ENCODE data around the gene SPG21.

SPG21 gene

DNA sequence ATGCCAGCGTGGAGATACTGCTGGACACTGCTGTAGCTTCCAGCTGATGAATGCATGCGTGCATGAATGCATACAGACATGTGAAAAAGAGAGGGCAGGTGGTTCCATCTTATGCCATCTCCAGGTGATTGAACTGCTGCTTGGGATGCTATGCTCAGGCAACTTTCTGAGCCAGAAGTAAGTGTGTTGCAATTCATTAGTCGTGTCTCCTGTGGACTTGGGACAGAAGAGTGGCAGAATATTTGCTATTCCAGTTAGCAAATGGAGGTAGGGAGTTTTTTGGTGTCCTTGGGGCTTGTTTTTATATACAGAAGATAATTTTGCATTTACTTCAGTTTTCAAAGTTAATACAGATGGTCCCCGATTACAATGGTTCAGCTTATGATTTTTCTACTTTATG, 44.8 kb downstream of the SPG21 start:
- Mint-ChIP-seq H3K27me3 (no peaks in the 10 kb centered on the region), H3K36me3 (ENCODE audit: insufficient read depth) (no peaks in the 10 kb centered on the region), H3K9me3 (no peaks in the 10 kb centered on the region), H3K4me3 (no peak overlapping the region), H3K27ac (peak overlapping the region in 1 of 2 donors; percentile 65), H3K4me1 (ENCODE audit: low read depth in 2 of 2) (no peaks in the 10 kb centered on the region)
- ATAC-seq (replicated peaks) (no peak), DNase-seq (no peak)

DNA sequence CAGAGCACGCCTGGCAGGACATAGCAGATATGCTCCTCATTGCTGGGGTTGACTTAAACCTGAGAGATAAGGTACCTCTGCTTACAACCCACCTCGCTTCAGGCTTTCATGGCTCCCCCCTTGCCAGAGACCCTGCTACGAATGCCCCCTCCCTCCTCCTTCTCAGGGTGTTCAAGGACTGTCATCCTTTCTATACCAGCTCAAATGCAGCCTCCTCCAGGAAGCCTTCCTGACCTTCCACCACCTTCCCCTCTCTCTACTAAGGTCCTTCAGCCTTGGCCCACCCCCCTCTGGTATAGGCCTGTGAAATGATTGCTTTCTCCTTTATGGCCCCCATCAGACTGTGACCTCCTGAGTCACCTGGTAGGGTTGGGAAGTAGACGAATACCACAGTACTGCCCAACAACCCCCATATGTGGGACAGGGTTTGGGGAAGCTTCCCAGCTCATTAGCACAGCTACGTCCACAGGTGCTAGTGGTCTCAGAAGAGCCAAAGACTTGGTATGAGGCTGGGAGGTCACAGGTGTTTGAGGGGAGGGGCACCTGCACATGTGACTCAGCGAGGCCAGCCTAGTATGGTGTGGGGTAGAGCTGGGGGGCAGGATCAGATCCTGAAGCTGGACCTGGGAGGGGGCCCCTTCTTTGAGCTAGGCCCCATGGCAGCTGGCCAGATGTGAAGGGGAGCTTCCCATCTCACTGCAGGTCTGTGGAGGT, 46.0 kb downstream of the SPG21 start:
- H3K4me1 Mint-ChIP-seq (ENCODE audit: low read depth in 2 of 2), result no peaks in the 10 kb centered on the region
- DNase-seq (no peak), ATAC-seq (replicated peaks) (no peak)
- no peaks in the 10 kb centered on the region for H3K36me3 Mint-ChIP-seq (ENCODE audit: insufficient read depth)
- no peaks in the 10 kb centered on the region for H3K9me3 Mint-ChIP-seq
- peak overlapping the region; percentile 22 to 65 for H3K27ac Mint-ChIP-seq
- no peaks in the 10 kb centered on the region for H3K27me3 Mint-ChIP-seq
- no peak overlapping the region for H3K4me3 Mint-ChIP-seq

DNA sequence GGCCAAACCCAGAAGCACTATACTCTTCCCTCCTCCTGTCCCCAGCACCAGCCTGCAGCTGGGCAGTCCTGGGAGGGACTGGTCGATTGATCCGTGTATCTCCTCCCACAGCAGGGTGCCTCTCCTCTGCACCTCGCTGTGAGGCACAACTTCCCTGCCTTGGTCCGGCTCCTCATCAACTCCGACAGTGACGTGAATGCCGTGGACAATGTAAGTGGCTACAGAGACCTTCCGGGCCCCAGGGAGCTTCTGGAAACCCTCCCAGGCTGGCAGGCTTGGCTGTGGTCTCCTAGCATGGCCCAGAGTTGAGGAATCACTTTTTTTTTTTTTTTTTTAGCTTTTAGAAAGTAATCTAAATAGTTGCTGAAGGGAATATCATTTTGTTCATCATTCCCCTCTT, 47.4 kb downstream of the SPG21 start:
- Mint-ChIP-seq H3K9me3 (no peaks in the 10 kb centered on the region), H3K4me3 (no peak overlapping the region), H3K4me1 (ENCODE audit: low read depth in 2 of 2) (no peaks in the 10 kb centered on the region), H3K36me3 (ENCODE audit: insufficient read depth) (no peaks in the 10 kb centered on the region), H3K27me3 (no peaks in the 10 kb centered on the region), H3K27ac (peak overlapping the region in 1 of 2 donors; percentile 49)
- no peak for DNase-seq
- ATAC-seq (replicated peaks), result no peak

DNA sequence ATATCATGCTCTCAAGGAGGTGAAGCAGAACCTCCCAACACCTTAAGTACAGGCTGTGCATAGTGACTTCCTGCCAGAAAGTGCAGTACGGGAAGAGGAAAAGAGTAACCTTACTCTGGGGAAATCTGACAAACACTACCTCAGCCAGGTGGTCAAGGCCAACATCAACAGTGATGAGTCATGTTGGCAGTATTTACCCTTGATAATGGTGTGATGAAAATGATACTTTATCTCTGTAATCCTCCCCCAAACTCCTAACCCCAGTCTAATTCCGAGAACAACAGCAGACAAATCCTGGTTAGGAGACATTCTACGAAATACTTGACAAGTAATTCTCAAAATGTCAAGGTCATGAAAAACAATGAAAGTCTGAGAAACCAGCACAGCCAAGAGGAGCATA, 51.5 kb downstream of the SPG21 start:
- DNase-seq, result no peak
- H3K27me3 Mint-ChIP-seq, result no peaks in the 10 kb centered on the region

DNA sequence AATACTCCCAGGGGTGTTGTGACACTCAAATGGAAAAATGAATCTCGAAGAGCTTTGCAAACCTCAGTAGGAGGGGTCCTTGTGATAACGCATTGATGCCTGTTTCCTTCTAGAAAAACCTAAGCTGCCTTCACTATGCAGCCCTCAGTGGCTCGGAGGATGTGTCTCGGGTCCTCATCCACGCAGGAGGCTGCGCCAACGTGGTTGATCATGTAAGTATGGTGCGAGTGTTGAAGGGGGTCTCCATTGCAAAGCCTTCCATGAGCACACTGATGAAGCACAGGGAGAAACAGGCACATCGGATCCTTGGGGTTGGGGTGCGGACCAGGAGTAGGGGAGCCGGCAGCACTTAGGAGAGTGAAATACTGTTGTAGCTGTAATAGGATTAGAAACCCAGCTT, 55.7 kb downstream of the SPG21 start:
- no peak for DNase-seq
- no peak for ATAC-seq (replicated peaks)
- Mint-ChIP-seq H3K9me3 (no peaks in the 10 kb centered on the region), H3K36me3 (ENCODE audit: insufficient read depth) (peaks cover 36% of the 10 kb centered on the region), H3K27ac (no peak overlapping the region), H3K4me3 (no peak overlapping the region), H3K27me3 (no peaks in the 10 kb centered on the region), H3K4me1 (ENCODE audit: low read depth in 2 of 2) (no peaks in the 10 kb centered on the region)

More for the DNA sequence above, 51.5 kb downstream of the SPG21 start:
- no peak overlapping the region for H3K27ac Mint-ChIP-seq
- no peaks in the 10 kb centered on the region for H3K9me3 Mint-ChIP-seq
- peaks cover 27% of the 10 kb centered on the region for H3K36me3 Mint-ChIP-seq (ENCODE audit: insufficient read depth)
- no peak overlapping the region for H3K4me3 Mint-ChIP-seq
- no peak for ATAC-seq (replicated peaks)
- no peaks in the 10 kb centered on the region for H3K4me1 Mint-ChIP-seq (ENCODE audit: low read depth in 2 of 2)

DNA sequence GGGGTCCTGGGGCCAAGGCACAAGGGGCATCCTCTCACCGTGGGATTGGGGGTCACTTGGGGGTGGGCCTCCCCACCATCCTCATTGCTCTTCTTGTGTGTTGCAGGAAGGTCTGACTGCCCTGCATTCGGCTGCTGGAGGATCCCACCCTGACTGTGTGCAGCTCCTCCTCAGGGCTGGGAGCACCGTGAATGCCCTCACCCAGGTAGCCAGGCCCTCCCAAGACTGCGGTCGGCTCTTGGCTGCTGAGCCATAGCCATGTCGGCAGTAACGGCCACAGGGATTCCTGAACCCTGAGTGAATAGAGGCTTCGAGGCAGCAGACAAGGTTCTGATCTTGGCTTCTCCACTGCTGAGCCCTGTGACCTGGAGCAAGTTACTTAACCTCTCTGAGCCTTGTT, 58.3 kb downstream of the SPG21 start:
- Mint-ChIP-seq H3K9me3 (no peaks in the 10 kb centered on the region), H3K36me3 (ENCODE audit: insufficient read depth) (peaks cover 35% of the 10 kb centered on the region), H3K4me3 (no peak overlapping the region), H3K4me1 (ENCODE audit: low read depth in 2 of 2) (no peaks in the 10 kb centered on the region), H3K27ac (no peak overlapping the region), H3K27me3 (no peaks in the 10 kb centered on the region)
- DNase-seq (no peak), ATAC-seq (replicated peaks) (no peak)

DNA sequence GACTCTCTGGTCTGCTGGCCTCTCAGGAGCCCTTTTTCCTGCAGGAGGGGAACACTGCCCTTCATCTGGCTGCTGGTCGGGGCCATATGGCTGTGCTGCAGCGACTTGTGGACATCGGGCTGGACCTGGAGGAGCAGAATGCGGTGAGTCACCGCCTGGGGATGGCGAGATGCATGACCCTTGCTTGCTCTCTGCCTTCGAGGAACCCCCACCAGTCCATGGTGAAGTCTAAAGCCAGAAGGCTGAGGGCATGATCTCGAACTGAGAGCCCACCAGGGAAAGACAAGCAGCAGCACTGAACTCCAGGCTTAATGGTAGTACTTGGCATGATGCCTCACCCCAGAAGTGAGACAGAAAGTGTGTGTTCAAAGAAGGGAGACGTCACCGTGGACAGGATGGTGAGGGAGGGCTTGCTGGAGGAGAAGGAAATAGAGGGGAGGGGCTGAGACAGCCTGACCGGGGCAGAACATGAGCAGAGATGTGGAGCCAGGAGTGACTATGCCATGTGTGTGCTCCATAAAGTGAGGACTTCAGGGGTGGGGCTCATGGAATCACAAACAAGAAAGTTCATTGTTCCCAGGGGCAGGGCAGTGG, 58.8 kb downstream of the SPG21 start:
- Mint-ChIP-seq H3K4me3 (no peak overlapping the region), H3K27ac (no peak overlapping the region), H3K4me1 (ENCODE audit: low read depth in 2 of 2) (no peaks in the 10 kb centered on the region), H3K36me3 (ENCODE audit: insufficient read depth) (peaks cover 33% of the 10 kb centered on the region), H3K9me3 (no peaks in the 10 kb centered on the region), H3K27me3 (no peaks in the 10 kb centered on the region)
- ATAC-seq (replicated peaks) (no peak), DNase-seq (no peak)

DNA sequence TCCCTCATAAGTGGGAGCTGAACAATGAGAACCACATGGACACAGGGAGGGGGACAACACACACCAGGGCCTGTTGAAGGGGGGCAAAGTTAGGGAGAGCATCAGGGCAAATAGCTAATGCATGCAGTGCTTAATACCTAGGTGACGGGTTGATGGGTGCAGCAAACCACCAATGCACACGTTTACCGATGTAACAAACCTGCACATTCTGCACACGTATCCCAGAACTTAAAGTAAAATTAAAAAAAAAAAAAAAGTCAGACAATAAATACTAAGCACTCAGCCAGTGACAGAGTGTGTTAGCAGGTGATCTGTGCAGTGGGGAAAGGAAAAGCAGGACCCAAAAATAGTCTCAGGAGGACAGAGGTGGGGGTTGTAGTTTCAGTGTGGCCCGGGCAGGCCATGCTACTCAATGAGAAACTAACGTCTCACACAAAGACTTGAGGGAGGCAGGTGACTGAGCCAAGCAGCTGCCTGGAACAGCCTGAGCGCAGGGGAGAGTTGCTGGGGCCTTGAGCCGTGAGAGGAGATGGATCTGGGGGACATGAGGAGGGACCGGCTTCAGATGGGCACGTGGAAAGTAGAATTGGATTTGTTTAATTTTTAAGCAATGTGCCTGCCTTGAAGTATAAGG, 59.6 kb downstream of the SPG21 start:
- Mint-ChIP-seq H3K9me3 (no peaks in the 10 kb centered on the region), H3K36me3 (ENCODE audit: insufficient read depth) (peaks cover 36% of the 10 kb centered on the region), H3K27ac (no peak overlapping the region), H3K4me1 (ENCODE audit: low read depth in 2 of 2) (peaks cover 0 to 3% of the 10 kb centered on the region in 2 donors), H3K27me3 (no peaks in the 10 kb centered on the region), H3K4me3 (no peak overlapping the region)
- ATAC-seq (replicated peaks) (no peak), DNase-seq (no peak)

DNA sequence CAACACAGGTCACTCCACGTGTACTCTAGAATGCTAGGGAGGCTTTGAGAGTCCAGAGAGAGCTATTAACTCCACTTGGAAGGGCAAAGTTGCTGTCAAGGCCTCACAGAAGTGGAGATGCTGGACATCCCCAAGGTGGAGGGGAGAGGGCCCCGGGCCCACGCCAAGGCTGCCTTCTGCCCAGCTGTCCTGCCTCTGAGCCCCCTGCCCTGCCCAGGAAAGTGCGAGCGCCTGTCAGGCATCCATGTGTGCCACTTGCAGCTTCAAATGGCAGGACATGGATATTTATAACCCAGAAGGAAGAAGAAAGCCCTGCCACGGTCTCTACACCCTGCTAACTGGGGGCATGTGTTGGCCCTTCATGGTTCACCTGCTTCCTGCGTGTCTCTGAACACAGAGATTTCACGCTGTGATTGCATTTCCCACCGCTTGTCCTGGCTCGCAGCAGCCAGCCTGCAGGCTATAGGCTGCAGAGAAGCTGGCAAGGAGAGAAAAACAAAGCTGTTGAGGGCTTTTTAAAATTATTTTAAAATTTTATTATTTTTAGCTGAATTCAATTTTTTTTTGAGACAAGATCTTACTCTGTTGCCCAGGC, 61.0 kb downstream of the SPG21 start:
- H3K4me3 Mint-ChIP-seq, result no peak overlapping the region

DNA sequence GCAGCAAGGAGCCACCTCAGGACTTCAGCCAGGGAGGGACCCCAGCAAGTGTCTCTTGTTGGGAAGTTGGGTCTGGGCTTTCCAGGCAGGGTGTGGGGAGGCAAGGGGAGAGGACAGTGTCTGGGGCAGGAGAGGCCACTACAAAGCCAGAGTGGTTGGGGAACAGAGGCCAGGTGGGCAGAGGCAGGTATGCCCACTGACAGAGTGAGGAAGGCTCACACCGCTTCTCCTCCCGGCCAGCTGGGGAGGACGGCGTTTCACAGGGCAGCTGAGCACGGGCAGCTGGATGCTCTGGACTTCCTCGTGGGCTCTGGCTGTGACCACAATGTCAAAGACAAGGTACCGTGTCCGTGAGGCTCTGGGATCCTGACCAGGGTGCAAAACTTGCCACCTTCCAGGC, 63.1 kb downstream of the SPG21 start:
- ATAC-seq (replicated peaks) (no peak), DNase-seq (no peak)
- Mint-ChIP-seq H3K4me1 (ENCODE audit: low read depth in 2 of 2) (peaks cover 0 to 3% of the 10 kb centered on the region in 2 donors), H3K27ac (no peak overlapping the region), H3K4me3 (no peak overlapping the region), H3K36me3 (ENCODE audit: insufficient read depth) (peaks cover 24% of the 10 kb centered on the region), H3K27me3 (no peaks in the 10 kb centered on the region), H3K9me3 (no peaks in the 10 kb centered on the region)

More for the DNA sequence above, 61.0 kb downstream of the SPG21 start:
- Mint-ChIP-seq H3K9me3 (no peaks in the 10 kb centered on the region), H3K4me1 (ENCODE audit: low read depth in 2 of 2) (peaks cover 0 to 3% of the 10 kb centered on the region in 2 donors), H3K36me3 (ENCODE audit: insufficient read depth) (peaks cover 25% of the 10 kb centered on the region), H3K27ac (no peak overlapping the region), H3K27me3 (no peaks in the 10 kb centered on the region)
- no peak for ATAC-seq (replicated peaks)
- DNase-seq, result no peak

DNA sequence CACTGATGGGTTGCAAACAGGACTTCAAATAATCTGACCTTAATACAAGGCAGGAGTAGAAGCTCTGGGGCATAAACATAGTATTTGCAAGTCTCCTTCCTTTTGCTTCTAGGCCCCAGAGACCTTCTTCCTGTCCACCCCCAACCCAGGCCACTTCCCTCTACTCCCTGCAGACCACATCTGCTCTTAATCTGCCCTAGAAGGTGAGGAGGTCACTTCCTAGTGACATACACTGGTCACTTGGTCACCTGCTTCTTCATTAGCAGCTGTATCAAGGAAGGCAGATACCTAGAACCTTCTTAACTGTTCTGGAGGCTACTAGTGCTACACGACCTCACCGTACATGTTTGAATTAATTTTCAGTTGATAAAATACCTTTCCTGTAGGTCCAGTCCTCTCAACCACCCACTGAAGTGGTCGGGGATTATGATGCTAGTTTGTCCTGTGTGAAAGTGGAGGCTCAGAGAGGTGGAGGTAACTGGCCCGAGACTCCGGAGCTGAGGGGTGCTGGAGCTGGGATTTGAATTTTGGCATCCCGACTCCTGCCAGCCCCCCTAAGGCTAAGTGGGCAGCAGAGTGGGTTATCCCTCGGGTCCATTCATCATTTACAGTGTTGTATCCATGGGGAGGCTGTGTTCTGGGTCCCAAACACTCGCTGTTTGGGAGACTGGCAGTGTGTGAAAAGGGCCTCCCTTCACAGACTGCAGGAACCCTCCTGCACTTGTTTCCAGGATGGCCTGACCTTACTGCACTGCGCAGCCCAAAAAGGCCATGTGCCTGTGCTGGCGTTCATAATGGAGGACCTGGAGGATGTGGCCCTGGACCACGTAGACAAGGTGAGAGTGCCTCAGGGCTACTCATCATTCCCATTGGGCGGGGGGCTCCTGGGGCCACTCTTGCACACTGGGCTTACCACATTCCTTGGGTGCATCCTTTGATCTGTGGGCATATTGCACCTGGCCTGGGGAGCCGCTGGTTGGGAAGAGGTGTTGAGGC, 64.1 kb downstream of the SPG21 start:
- Mint-ChIP-seq H3K9me3 (no peaks in the 10 kb centered on the region), H3K27me3 (no peaks in the 10 kb centered on the region), H3K36me3 (ENCODE audit: insufficient read depth) (peaks cover 24% of the 10 kb centered on the region), H3K27ac (no peak overlapping the region), H3K4me3 (no peak overlapping the region), H3K4me1 (ENCODE audit: low read depth in 2 of 2) (peaks cover 0 to 3% of the 10 kb centered on the region in 2 donors)
- ATAC-seq (replicated peaks) (no peak), DNase-seq (no peak)

DNA sequence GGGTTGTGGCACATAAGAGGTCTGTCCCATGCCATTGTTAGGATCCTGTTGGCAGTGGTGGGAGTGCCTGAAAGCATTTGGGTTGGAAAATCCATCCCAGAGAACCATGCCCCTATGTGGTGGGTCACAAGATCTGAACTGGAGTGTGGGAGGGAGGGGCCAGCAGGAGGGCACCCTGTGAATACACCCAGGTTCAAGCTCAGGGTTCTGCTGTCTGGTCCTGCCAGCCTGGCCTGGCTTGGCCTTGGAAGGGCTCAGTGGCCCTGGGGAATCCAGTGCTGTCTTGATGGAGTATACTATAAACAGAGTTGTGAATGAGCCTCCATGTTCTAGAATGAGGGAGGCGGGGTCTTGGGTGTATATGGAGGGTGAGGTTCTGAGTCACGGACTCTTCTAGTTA, 66.2 kb downstream of the SPG21 start:
- DNase-seq (no peak), ATAC-seq (replicated peaks) (no peak)
- H3K27ac Mint-ChIP-seq, result no peak overlapping the region
- no peak overlapping the region for H3K4me3 Mint-ChIP-seq
- peaks cover 16% of the 10 kb centered on the region for H3K36me3 Mint-ChIP-seq (ENCODE audit: insufficient read depth)
- no peaks in the 10 kb centered on the region for H3K27me3 Mint-ChIP-seq
- H3K4me1 Mint-ChIP-seq (ENCODE audit: low read depth in 2 of 2), result peaks cover 0 to 3% of the 10 kb centered on the region in 2 donors
- no peaks in the 10 kb centered on the region for H3K9me3 Mint-ChIP-seq

DNA sequence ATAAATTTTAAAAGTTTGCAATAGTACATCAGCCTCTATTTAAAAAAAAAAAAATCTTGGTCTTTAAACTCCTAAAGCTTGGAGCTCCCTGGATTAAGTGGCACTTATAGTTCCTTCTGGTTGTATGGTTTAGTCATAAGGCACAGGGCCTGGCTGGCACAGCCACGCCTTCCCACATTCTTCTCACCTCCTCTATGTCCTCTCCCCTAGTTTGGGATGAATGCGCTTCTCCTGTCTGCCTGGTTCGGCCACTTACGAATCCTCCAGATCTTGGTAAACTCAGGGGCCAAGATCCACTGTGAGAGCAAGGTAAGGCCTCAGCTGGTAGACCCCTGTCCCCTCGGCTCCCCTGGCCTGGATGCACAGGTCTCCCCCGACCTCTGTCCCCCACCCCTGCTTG, 68.0 kb downstream of the SPG21 start:
- H3K9me3 Mint-ChIP-seq, result no peaks in the 10 kb centered on the region
- DNase-seq, result no peak
- H3K27ac Mint-ChIP-seq, result no peak overlapping the region
- ATAC-seq (replicated peaks), result no peak
- H3K36me3 Mint-ChIP-seq (ENCODE audit: insufficient read depth), result peaks cover 12% of the 10 kb centered on the region
- H3K4me3 Mint-ChIP-seq, result no peak overlapping the region
- H3K27me3 Mint-ChIP-seq, result no peaks in the 10 kb centered on the region
- H3K4me1 Mint-ChIP-seq (ENCODE audit: low read depth in 2 of 2), result peaks cover 3% of the 10 kb centered on the region in 2 donors

Data from effector memory CD8-positive, alpha-beta T cell (primary cell).